AG09309 (cell line): ENCODE data around the gene POLD1.

Source experiments
- DNase-seq: peaks from one replicate; pipeline ENCODE4 v3.0.0-alpha.2; 2010; ENCODE audit warnings: low read depth
- H3K4me3 ChIP-seq: 2 replicates; pipeline ENCODE4 v1.5.1; 2011; ENCODE audit warnings: mild to moderate bottlenecking, low read depth, low read length, moderate library complexity; ENCODE audit not compliant: control insufficient read depth
- TF ChIP-seq, protein P1 (sequence below): IDR thresholded peaks from 2 replicates; pipeline ENCODE4 v1.5.1; 2011; ENCODE audit warnings: mild to moderate bottlenecking, low read depth, low read length, inconsistent platforms; ENCODE audit not compliant: insufficient read depth, control insufficient read depth; ENCODE audit errors: missing control alignments

POLD1 gene

DNA sequence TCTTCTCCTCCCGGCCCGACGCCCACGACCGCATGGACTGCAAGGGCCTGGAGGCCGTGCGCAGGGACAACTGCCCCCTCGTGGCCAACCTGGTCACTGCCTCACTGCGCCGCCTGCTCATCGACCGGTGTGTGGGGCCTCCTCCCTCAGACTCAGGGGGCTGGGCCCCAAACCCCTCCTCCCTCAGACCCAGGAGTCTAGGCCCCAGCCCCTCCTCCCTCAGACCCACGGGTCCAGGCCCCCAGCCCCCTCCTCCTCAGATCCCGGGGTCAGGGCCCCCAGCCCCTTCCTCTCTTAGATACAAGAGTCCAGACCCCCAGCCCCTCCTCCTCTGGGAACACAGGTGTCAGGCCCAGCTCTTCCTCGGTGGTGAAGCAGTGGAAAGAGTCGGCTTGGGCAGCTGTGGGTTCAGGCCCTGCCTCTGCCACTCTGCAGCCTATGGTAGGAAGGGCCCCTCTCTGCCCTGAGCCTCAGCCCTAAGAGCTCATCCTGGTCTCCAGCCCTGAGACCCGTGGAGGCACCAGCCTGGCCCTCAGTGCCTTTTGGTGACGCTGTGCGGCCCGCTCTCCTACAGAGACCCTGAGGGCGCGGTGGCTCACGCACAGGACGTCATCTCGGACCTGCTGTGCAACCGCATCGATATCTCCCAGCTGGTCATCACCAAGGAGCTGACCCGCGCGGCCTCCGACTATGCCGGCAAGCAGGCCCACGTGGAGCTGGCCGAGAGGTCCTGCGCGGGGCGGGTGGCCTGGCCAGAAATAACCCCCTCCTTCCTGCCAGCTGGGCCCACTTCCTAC, 30.9 kb downstream of the POLD1 start:
- no peak overlapping the region for H3K4me3 ChIP-seq
- no peak for DNase-seq
- TF ChIP-seq, protein P1, sequence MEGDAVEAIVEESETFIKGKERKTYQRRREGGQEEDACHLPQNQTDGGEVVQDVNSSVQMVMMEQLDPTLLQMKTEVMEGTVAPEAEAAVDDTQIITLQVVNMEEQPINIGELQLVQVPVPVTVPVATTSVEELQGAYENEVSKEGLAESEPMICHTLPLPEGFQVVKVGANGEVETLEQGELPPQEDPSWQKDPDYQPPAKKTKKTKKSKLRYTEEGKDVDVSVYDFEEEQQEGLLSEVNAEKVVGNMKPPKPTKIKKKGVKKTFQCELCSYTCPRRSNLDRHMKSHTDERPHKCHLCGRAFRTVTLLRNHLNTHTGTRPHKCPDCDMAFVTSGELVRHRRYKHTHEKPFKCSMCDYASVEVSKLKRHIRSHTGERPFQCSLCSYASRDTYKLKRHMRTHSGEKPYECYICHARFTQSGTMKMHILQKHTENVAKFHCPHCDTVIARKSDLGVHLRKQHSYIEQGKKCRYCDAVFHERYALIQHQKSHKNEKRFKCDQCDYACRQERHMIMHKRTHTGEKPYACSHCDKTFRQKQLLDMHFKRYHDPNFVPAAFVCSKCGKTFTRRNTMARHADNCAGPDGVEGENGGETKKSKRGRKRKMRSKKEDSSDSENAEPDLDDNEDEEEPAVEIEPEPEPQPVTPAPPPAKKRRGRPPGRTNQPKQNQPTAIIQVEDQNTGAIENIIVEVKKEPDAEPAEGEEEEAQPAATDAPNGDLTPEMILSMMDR = peak; percentile 89

DNA sequence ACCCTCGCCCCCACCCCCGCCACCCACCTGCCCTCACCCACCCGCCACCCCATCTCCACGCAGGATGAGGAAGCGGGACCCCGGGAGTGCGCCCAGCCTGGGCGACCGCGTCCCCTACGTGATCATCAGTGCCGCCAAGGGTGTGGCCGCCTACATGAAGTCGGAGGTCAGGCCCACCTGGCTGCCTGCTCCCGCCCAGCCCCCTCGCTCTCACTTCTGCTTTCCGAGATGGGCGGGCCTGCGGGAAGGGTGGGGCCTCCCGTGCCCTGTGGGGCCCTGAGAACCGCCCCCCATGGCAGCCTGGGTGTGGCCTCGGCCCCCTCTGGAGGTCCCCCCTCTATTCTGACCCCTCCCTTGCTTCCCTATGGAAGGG, 31.5 kb downstream of the POLD1 start:
- no peak for DNase-seq
- TF ChIP-seq, protein P1 = no peak
- H3K4me3 ChIP-seq = no peak overlapping the region

DNA sequence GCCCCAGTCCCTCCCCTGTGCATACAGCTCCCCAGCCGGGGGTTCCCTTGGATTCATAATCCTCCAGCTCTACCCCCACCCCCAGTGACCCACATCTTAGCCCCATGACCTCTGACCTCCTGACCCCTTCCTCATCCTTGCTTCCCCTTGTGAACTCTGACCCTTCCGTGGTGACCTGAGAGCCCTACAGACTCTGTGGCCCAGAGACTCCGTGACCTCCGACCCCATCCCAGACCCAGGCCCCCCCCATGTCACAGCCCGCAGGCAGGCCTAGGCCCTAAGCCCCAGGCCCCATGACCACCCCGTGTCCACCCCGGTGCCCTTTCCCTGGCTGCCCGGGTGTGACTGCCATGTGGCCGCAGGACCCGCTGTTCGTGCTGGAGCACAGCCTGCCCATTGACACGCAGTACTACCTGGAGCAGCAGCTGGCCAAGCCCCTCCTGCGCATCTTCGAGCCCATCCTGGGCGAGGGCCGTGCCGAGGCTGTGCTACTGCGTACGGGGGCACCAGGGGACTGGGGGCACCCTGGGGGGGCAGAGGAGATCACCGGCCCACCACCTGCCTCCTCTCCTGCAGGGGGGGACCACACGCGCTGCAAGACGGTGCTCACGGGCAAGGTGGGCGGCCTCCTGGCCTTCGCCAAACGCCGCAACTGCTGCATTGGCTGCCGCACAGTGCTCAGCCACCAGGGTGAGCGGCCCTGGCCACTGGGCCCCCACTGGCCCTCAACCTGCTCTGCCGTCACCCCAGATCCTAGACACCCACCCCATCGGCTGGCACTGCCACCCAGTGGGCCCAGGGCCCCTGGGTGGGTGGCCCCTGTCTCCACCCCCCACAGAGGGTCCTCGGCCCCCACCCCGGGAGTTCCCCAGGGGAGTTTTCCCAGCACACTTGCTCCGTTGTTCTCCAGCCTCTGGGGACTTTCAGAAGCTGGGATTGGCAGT, 32.2 kb downstream of the POLD1 start:
- H3K4me3 ChIP-seq = no peak overlapping the region

DNA sequence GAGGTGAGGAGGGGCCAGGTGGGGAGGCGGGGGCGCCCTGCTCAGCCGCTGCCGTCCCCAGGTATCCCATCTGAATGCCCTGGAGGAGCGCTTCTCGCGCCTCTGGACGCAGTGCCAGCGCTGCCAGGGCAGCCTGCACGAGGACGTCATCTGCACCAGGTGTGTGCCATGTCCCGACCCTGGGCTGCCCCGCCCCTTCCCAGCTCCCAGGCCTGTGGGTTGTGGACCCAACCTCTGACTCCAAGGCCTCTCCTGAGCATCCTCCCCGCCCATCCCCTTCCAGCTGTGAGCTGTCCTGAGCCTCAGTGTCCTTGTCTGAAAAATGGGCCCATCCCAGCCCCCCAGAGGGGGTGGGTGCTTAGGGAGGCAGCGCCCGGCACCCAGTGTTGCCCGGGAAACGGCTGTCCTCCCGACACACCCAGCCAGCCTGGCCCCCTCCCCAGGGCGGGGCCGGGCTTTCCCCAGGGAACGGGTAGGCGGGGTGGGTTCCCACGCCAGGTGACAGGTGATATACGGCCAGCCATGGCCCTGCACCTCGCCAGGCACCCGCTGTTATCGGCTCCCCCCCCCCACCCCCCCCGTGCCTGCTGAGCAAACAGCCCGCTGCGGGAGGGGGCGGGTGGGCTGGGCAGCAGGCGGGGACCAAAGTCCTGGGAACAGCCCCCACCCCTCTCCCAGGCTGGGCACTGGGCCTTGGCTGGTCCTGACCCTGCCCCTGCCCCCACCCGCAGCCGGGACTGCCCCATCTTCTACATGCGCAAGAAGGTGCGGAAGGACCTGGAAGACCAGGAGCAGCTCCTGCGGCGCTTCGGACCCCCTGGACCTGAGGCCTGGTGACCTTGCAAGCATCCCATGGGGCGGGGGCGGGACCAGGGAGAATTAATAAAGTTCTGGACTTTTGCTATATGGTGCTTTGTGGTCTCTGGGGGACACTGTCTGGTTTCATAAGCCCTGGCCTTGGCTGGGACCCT, 33.2 kb downstream of the POLD1 start:
- H3K4me3 ChIP-seq = no peak overlapping the region
- TF ChIP-seq, protein P1 = no peak
- no peak for DNase-seq

More for the DNA sequence above, 32.2 kb downstream of the POLD1 start:
- TF ChIP-seq, protein P1 = no peak
- DNase-seq = no peak

DNA sequence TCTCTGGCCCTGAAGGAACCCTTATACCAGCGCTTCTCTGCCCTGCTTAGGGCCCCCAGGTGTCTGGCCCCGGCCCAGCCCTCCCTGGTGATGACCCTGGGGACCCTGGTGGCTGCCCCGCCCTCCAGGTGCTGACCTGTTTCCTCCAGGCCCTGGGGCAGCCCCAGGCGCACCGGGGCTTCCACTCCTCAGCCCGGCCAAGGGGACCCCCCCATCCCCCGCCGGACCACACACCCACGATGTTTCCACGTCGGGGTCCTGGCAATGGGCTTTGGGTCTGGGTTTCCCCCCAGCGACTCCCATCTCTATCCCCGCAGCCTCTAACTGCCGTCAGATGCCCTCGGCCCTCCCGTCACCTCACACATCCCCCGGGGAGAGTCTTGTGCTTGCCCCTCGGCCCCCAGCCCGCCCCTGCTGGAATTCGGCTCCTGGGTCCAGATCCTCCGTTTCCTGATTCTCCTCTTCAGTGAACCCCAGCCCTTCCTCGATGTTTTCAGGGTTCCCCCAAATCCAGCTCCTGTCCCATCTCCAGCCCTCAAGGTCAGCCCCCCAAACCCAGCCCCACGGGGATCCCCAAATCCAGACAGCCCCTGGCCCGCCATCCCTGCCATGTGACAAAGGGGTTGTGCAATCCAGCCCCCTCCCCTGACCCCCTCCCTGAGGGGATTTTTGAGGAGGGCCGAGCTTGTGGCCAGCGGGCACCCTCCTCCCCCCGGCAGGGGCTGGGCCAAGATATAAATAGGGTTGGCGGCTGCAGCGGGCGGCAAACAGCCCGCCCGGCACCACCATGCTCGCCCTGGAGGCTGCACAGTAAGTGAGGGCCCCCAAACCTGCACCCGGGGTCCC, 34.3 kb downstream of the POLD1 start, which contains the start of gene SPIB:
SPIB (plus strand) TSS at position 763 of the 846 bp plus-strand sequence; CDS start at position 788, 25 bp downstream.
- no peak for DNase-seq
- TF ChIP-seq, protein P1 = no peak
- no peak within 1 kb of the TSS for H3K4me3 ChIP-seq
